Neuron (in vitro differentiated cells): Measurements from ENCODE around the gene BAG5.
"Not testable (repeated sequence)": the region's sequence is repeated elsewhere in the genome, so short reads cannot be mapped to it uniquely, and the experiment has no call there.

Experiments used
- H2AFZ ChIP-seq: one replicate; pipeline ENCODE4 v1.6.1; 2013; ENCODE audit warnings: low read depth, mild to moderate bottlenecking, inconsistent platforms, low read length, moderate library complexity
- H3K27me3 ChIP-seq: one replicate; pipeline ENCODE4 v1.6.1; 2013; ENCODE audit warnings: low read length; ENCODE audit not compliant: insufficient read depth
- H3K36me3 ChIP-seq: one replicate; pipeline ENCODE4 v1.6.1; 2013; ENCODE audit warnings: low read length; ENCODE audit not compliant: insufficient read depth
- H3K4me1 ChIP-seq: one replicate; pipeline ENCODE4 v1.6.1; 2013; ENCODE audit warnings: low read length; ENCODE audit not compliant: insufficient read depth
- H3K4me3 ChIP-seq: 2 replicates; pipeline ENCODE4 v1.5.1; 2013; ENCODE audit warnings: mild to moderate bottlenecking, low read length, moderate library complexity
- H3K9me3 ChIP-seq: one replicate; pipeline ENCODE4 v1.6.1; 2013; ENCODE audit warnings: low read length

Gene BAG5

GRCh38 chr14:103517174-103517566 lies 45.3 kb downstream of the BAG5 start:
- Histone ChIP-seq H3K36me3 (peaks cover 32% of the 10 kb centered on the region), H3K4me3 (no peak overlapping the region), H3K9me3 (no peaks in the 10 kb centered on the region), H3K27me3 (no peaks in the 10 kb centered on the region), H2AFZ (no peak overlapping the region), H3K4me1 (peaks cover 45% of the 10 kb centered on the region)

GRCh38 chr14:103516426-103517173 lies 45.9 kb downstream of the BAG5 start:
- Histone ChIP-seq H3K4me1 (peaks cover 45% of the 10 kb centered on the region), H3K4me3 (no peak overlapping the region), H2AFZ (no peak overlapping the region), H3K27me3 (no peaks in the 10 kb centered on the region), H3K36me3 (peaks cover 33% of the 10 kb centered on the region), H3K9me3 (no peaks in the 10 kb centered on the region)

- peaks cover 36% of the 10 kb centered on the region for H3K4me1 ChIP-seq
- no peaks in the 10 kb centered on the region for H3K9me3 ChIP-seq
These were observed 47.6 kb downstream of the BAG5 start for GRCh38 chr14:103514596-103515421.

GRCh38 chr14:103512701-103513611 lies 49.5 kb downstream of the BAG5 start:
- H3K36me3 ChIP-seq: peaks cover 41% of the 10 kb centered on the region

More at GRCh38 chr14:103514596-103515421, 47.6 kb downstream of the BAG5 start:
- Histone ChIP-seq H3K27me3 (no peaks in the 10 kb centered on the region), H3K36me3 (peaks cover 39% of the 10 kb centered on the region), H3K4me3 (no peak overlapping the region), H2AFZ (no peak overlapping the region)

GRCh38 chr14:103512180-103512579 lies 50.3 kb downstream of the BAG5 start:
- H3K27me3 ChIP-seq, H3K4me3 ChIP-seq, H2AFZ ChIP-seq, H3K9me3 ChIP-seq: not testable (repeated sequence)
- H3K4me1 ChIP-seq: peaks cover 11% of the 10 kb centered on the region
- peaks cover 47% of the 10 kb centered on the region for H3K36me3 ChIP-seq

More at GRCh38 chr14:103512701-103513611, 49.5 kb downstream of the BAG5 start:
- no peaks in the 10 kb centered on the region for H3K27me3 ChIP-seq
- H3K4me3 ChIP-seq: no peak overlapping the region
- no peak overlapping the region for H2AFZ ChIP-seq
- H3K9me3 ChIP-seq: no peaks in the 10 kb centered on the region
- peaks cover 19% of the 10 kb centered on the region for H3K4me1 ChIP-seq

GRCh38 chr14:103510724-103511693 lies 51.4 kb downstream of the BAG5 start:
- no peak overlapping the region for H2AFZ ChIP-seq
- no peaks in the 10 kb centered on the region for H3K4me1 ChIP-seq
- H3K4me3 ChIP-seq: no peak overlapping the region
- H3K27me3 ChIP-seq: no peaks in the 10 kb centered on the region
- peaks cover 51% of the 10 kb centered on the region for H3K36me3 ChIP-seq
- no peaks in the 10 kb centered on the region for H3K9me3 ChIP-seq

GRCh38 chr14:103509864-103510723 lies 52.4 kb downstream of the BAG5 start:
- no peaks in the 10 kb centered on the region for H3K9me3 ChIP-seq
- no peaks in the 10 kb centered on the region for H3K27me3 ChIP-seq
- H3K36me3 ChIP-seq: peaks cover 57% of the 10 kb centered on the region
- H2AFZ ChIP-seq: no peak overlapping the region
- no peak overlapping the region for H3K4me3 ChIP-seq
- no peaks in the 10 kb centered on the region for H3K4me1 ChIP-seq

GRCh38 chr14:103508521-103509329 lies 53.7 kb downstream of the BAG5 start:
- H3K4me3 ChIP-seq: no peak overlapping the region
- no peaks in the 10 kb centered on the region for H3K27me3 ChIP-seq
- H3K36me3 ChIP-seq: peaks cover 66% of the 10 kb centered on the region
- no peak overlapping the region for H2AFZ ChIP-seq
- H3K4me1 ChIP-seq: no peaks in the 10 kb centered on the region
- H3K9me3 ChIP-seq: no peaks in the 10 kb centered on the region

- Histone ChIP-seq H2AFZ (no peak overlapping the region), H3K4me1 (no peaks in the 10 kb centered on the region), H3K4me3 (no peak overlapping the region), H3K9me3 (no peaks in the 10 kb centered on the region), H3K27me3 (no peaks in the 10 kb centered on the region), H3K36me3 (peaks cover 73% of the 10 kb centered on the region)
These were observed 54.7 kb downstream of the BAG5 start for GRCh38 chr14:103507751-103508150.
